RPMI8226 (cell line): ENCODE results near the gene PPP1R7.
"Not testable (repeated sequence)": the region's sequence is repeated elsewhere in the genome, so short reads cannot be mapped to it uniquely, and the experiment has no call there.

ENCODE experiments used
- DNase-seq: peaks from one replicate; pipeline ENCODE4 v3.0.0-alpha.2; 2015

Gene PPP1R7, protein sequence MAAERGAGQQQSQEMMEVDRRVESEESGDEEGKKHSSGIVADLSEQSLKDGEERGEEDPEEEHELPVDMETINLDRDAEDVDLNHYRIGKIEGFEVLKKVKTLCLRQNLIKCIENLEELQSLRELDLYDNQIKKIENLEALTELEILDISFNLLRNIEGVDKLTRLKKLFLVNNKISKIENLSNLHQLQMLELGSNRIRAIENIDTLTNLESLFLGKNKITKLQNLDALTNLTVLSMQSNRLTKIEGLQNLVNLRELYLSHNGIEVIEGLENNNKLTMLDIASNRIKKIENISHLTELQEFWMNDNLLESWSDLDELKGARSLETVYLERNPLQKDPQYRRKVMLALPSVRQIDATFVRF

DNA sequence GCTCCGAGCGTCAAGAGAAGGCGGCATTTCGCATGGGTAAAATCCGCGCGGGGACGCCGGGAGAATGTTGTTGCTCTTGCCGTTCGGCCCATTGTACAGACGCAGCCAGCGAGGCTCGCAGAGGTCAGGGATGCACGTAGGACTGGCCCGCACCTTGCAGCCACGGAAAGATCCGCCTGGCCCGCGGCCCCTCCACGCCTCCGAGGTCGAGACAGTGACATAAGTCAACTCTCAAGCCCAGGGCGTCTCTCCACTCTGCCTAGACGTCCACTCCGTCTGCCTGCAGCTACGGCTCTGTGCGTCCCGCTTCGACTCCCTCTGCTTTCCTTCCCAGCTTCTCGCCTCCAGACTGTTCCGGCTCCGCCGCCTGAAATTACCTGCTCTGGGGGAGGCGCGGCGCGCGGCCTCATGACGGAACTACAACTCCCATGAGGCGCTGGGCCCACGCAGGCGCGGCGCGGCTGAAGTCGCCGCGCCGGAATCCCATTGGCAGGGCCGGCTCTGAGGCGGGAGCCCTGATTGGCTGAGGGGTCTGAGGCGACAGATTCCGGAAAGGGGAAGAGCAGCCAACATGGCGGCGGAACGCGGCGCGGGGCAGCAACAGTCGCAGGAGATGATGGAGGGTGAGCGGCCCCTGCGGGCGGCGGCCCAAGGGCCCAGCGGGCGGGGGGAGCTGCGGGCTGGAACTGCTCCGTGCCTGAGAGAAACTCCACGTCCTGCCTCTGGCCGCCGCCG is at the start of gene PPP1R7:
PPP1R7 (plus strand) TSS at position 543 of the 735 bp plus-strand sequence; CDS start at position 572, 29 bp downstream.
- DNase-seq = peak; percentile 94

DNA sequence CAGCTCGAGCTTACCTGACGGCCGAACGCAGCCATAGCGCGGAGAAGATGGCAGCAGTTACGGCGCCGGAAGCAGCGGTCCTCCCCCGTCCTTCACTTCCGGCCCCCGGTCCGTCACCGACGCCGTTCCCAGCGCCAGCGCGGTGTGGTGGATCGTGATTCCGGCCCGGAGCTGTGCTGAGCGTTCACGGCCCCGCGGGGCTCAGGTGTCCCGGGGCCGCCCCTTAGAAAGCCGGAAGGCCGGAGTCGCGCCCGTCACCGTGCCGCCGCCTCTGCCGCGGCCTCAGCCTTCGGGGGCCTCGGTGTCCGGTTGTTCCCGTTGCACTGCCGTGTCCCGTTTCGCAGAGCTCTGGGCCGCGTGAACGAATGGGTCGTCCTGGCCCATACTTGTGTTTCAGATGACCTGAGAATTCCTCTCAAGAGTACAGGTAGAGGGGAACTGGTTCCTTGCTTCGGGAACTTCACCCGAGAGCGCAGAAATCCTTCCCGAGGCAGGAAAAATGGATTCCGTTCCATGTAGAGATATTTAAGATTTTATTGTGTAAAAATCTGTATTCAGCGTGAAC is 47.9 kb upstream of the PPP1R7 start, which contains the start of gene MTERF4:
MTERF4 (minus strand) TSS at position 49 of the 565 bp plus-strand sequence; CDS start at position 35, 14 bp downstream.
- DNase-seq = peak; percentile 86

DNA sequence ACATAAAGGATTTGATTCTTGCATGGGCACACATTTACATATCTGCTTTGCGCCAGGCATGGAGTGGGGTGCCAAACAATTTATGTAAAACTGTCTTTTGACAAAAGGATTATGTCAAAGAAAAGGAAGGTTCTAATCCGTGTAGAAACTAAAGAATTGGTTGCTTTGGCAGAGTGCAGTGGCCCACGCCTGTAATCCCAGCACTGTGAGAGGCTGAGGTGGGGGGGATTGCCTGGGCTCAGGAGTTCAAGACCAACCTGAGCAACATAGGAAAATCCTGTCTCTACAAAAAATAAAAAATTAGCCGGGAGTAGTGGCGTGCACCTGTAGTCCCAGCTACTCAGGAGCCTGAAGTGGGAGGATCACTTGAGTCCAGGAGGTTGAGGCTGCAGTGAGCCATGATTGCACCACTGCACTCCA is 47.1 kb upstream of the PPP1R7 start:
- no peak for DNase-seq

DNA sequence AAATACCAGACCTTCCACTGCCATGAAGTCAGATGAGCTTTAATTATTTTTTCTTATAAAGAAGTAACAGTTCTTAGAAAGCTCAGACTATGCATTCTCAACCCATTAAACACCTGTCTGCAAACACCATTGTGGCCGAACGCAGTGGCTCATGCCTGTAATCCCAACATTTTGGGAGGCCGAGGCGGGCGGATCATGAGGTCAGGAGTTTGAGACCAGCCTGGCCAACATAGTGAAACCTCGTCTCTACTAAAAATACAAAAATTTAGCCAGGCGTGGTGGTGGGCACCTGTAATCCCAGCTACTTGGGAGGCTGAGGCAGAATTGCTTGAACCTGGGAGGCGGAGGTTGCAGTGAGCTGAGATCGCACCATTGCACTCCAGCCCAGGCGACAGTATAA is 45.7 kb upstream of the PPP1R7 start:
- DNase-seq = not testable (repeated sequence)

DNA sequence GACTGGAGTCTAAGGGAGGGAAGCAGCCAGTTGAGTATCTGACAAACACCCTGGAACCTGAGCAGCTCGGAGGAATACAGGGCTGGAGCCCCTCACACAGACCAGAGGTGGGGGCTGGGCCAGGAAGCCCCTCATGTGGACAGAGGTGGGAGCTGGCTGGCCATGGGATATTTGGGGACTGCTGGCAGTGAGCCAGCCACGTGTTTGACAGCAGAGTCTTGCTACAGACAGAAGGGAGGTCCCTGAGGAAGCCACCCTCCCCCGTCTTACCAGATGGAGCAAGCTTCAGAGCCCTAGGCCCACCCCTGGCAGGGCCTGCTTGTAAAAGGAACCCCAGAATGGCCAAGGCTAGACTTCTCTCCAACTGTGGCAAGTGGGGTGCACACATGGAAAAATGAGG is 44.6 kb upstream of the PPP1R7 start:
- DNase-seq = no peak

DNA sequence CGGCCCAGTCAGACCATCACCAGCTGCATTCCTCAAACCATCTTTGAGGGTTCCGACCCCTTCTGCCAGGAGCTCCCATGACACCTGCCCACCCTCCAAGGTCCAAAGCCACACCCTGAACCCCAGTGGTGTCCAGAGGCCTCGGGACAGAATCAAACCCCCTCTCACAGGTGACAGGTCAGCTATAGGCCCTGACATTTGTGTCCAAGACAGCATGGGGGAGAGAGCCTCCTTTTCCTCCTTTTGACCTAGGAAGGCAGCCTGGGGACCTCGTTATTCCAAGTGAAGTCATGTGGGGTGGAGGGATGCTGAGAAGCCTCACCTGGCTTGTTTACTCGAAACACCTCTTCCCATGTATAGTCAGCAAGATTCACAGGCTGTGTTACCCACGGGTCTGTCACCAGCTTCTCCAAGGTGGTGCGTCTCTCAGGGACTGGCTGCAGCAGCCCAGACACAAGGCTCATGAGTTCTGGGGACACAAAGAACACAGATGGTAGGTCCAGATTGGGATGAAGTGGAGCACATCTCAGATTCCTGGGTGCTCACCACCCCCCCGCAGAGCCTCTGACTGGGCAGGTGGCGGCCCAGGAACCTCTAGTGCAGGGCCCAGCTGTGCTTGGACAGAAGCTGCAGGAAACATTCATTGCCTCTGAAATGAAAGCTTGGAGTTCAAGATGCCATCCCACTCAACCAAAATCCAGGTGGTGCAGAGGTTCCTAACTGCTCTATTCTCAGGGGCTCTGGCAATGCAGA is 43.1 kb upstream of the PPP1R7 start:
- DNase-seq = no peak

DNA sequence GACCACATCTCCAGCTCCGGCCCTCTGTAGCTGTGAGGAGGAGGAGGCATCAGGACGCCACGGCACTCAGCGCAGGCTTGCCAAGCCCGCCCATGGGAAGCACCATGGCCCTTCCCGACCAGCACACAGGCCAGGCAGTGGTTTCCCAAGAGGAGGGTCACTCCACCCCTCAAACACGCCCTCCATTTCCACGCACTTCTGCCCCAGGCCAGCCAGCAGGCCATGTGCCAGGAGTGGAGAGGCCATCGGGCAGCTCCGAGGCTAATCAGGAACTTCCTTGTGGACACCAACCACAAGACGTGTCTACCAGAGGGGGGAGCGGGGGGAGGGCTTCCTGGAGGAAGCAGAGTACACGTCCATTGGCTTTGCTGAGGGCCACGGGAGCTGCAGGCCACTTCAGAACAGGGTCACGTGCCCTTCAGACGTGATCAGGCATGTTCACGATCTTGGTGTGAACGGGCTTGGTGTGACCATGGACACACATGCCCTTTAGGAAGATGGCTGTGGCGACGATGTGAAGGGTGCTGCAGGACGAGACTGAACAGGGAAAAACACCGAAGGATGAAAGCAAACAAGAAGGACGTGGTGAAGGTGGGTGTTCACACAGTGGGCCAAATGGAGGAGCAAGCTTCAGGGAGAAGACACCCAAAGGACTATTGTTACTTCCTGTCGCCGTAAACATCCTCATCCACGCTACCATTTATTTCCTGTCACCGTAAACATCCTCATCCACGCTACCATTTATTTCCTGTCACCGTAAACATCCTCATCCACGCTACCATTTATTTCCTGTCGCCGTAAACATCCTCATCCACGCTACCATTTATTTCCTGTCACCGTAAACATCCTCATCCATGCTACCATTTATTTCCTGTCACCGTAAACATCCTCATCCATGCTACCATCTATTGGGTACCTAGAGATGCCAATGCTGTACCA is 41.7 kb upstream of the PPP1R7 start:
- no peak for DNase-seq

DNA sequence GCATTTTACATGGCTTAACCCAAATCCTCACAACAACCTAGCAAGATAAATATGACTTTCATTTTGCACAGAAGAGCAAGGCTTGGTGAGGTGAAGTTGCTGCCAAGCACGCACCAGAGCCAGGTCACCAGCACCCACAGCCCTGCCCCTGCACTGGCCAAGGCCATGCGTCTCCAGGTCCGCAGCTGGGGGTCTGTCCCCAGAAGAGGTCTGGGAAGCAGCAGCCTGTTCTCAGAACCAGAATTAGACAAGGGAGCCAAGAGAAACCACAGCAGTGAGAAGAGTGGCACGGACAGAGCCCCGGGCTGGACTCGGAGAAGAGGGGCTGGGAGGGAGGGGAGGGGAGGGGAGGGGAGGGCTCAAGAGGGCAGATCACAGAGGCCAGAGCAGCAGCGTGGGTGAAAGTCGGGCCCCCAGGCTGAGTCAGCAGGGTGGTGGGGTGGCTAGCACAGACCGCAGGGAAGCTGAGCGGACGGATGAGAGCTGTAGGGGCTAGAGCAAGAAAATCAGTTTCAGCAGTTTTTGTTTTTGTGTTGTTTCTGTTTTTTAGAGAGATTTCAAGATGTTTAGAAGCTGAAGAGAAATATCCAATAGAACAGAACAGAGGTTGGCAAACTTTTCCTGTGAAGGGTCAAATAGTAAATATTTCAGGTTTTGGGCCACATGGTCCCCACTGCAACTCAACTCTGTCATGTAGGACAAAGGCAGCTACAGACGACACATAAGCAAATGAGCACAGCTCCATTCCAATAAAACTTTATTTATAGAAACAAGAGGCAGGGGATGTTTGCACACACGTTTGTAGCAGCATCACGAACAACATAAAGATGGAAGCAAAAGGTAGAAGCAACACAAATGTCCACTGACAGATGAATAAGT is 40.8 kb upstream of the PPP1R7 start:
- DNase-seq = no peak

DNA sequence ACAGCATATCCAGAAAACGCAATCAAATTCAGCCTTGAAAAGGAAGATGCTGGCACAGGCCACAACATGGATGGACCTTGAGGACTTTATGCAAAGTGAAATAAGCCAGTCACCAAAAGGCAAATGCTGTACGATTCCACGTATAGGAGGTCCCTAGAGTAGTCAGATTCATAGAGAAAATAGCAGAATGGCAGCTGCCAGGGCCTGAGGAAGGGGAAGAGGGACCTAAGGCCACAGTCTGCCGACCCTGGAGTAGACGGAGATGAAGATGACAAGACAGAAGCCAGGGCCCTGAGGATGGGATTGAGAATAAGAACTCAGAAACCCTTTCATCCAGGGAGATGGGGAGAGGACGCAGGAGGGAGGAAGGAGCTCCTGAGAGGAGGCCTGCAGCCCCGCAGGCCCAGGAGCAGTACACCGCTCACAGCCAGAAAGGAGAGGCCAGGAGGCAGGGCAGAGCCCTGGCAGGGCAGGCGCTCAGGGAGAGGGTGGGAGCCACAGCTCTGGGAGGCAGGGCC is 40.1 kb upstream of the PPP1R7 start:
- no peak for DNase-seq

DNA sequence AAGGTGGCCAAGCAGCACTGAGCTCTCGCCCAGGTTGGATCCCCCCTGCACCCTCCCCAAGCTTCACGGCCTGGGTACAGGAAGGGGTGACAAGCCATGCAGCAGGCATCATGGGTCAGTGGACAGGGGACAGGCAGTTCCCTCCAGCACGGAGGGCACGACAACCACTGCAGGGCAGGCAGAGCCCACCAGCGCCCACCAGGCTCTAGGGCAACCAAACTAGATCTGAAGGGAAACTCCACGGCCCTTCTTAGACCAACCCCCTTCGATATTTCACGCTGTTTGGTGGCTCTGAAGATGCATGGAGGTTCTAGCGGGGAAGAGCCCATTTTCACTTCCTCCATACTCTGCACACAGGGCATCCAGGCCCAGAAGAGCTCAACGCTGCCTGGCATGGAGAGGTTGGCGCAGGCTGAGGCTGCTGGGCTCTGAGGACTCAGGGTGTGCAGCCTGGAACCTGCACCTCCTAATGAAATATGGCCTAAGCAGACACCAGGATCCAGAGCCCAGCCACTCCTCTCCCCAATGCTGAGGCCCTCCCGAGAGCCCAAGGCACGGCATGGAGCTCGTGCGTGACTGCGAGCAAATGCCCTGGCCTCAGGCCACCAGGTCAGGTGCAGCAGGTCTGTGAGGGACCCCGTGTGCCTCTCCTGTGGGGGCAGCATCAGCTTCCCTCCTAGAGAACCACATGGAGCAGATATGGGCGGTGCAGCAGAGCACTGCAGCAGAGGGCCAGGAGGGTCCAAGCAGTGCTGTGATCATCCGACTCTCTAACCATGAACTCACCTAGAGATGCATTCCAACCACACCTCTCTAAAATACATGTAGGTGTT is 39.4 kb upstream of the PPP1R7 start:
- DNase-seq = no peak

DNA sequence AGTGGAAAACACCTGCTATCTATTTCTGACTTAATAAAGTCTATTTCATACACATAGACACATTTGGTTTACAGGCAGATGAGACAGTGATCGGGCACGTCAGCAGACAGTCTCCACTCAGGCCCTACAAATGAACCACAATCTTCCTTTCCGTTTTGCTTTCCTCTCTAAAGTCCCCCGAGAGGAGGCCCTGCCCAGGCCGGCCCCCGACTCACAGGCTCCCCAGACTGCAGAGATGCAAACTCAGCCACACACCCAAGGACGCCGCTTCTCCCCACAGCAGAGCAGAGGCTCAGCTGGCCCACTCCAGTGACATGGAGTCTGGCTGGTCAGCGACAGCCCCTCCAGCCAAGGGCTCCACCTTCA is 38.8 kb upstream of the PPP1R7 start:
- DNase-seq = no peak

DNA sequence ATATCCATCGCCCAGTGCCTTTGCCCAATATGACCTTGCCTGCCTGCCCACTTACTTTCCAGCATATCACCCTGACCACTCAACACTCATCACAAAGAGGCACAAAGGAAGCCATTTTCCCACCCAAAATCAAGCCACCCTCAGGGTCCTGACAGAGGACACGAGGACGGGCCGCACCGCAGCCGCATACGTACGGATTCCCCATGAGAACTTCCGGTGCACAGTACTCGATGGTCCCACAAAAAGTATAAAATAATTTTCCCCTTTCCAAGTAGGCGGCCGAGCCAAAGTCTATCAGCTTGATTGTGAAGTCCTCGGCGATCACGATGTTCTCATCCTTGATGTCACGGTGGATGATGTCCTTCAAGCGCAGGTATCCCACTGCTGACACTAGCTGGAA is 38.2 kb upstream of the PPP1R7 start:
- no peak for DNase-seq

DNA sequence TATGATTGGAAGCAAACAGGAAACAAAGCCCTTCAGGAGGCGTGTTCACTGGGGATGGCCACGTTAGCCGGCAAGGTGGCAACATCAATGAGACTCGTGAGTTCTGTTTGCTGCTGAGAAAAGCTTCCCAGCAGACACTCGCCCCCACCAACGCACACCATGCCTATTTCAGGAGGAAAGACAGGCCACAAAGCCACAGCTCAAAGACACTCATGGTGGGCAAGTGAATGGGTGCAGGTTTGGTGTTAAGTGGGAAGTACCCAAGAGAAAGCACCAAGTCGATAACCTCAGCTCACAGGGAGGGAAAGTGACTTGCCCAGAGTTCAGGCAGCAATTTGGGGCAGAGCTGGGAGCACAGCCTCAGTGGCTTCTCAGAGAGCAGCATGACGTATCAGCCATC is 37.7 kb upstream of the PPP1R7 start:
- DNase-seq = no peak

DNA sequence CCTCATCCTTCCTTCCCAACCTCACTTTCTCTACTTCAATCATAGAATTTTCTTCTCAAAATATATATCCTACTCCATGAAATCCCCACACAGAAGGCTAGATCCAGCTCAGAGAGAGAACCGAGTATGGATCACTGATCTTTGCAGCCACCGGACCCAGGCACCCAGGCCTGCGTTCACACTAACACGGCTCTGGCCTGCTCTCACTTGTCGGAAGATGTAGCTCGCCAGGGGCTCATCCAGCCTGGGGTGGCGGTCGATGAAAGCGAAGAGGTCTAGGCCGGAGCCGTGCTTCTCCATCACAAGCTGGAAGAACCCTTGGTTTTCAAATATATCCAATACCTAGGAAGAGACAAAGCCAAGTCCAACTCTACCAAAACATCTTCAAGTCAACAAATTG is 35.4 kb upstream of the PPP1R7 start:
- DNase-seq = no peak

DNA sequence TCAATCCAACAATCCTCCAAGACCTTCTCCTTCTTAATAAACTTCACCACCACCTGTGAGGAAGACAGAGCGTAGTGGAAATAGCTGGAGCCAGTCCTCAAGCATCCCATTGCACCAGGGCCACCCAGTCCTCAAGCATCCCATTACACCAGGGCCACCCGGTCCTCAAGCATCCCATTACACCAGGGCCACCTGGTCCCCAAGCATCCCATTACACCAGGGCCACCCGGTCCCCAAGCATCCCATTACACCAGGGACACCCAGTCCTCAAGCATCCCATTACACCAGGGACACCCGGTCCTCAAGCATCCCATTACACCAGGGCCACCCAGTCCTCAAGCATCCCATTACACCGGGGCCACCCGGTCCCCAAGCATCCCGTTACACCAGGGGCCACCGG is 34.9 kb upstream of the PPP1R7 start:
- no peak for DNase-seq

DNA sequence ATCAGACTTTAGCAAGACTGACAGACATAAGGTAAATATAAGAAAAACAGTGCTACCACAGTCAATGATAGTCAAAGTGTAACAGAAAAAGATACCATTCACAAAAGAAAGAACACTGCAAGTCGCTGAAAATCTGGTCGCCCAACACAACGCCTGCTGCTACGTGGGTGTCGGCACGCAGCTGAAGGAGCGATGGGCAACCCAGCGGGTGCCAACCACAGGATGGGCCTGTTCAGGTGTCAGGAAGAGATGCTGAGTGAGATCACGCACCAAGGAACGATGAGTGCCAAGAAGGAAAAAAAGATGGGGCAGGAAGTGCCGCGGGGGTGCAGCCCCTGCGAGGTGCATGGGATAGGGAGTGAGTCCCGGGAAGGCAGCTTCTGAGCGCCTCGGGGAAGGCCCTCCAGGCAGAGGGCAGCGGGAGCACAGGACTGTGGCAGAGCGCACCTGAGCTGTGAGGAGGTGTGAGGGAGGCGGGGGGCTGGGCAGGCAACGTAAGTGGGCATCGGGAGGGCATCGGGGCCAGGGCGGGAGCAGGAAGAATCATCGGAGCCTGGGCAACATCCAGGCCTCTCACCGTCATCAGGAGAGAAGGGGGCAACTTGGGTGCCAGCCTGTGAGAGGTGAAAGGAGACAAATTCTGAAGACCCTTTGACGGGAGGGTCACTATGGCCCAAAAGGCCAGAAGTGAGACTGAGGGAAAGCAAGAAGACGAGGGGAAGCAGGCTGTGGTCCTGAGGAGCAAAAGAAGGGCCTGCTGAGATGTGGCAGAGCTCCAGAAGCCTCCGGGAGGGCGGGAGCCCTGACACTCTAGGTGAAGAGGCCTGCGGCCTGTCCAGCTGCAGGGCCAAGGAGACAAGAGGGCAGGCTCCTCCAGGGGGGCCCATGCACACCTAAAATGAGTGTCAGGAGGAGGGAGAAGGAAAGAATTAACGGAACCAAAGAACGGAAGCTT is 33.4 kb upstream of the PPP1R7 start:
- no peak for DNase-seq

DNA sequence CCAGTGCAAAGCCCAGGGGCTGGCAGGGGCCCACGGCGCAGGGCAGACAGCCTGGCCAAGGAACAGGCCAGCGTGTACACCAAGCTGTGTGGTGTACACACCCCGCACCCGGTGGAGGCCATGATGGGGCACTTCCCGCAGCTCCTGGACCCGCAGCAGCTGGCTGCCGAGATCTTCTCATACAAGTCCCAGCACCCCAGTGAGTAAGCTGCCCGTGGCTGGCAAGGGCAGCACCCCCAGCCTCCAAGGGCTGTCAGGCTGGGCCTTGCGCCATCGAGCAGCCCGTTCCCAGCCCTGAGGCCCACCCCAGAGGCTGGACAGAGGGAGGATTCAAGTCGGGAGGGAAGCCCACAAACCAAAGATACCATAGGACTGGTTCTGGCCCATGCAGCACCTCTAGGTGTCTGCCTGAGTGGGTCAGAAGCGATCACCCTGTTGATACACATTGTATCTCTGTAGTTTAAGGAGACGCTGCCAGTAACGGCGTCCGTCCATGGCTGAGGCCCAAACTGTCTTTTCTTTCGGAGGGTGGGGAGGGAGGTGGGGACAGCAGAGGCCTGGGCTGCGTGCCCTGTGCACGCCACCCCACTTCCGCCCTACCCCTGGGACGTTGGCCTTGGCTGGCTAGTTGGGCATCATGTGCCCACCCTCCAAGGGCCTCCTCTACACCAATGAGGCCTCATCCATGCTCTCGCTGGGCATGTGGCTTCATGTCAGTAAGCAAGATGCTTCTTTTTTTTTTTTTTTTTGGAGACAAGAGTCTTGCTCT is 31.3 kb upstream of the PPP1R7 start:
- no peak for DNase-seq

DNA sequence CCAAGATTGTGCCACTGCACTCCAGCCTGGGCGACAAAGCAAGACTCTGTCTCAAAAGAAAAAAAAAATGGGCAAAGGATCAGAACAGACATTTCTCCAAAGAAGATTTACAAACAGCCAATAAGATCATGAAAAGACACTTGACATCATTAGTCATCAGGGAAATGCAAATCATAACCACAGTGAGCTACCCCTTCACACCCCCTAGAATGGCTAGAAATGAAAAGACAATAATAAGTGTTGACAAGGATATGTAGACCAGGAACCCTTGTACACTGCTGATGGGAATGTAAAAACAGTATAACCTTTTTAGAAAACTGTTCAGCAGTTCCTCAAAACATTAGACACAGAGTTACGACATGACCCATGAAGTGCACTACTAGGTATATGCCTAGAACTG is 29.8 kb upstream of the PPP1R7 start:
- DNase-seq = no peak
